HG03521 (cell line): ENCODE data around the gene TMEM242.

ENCODE experiments used
- ATAC-seq: cut with Tn5 transposase; IDR thresholded peaks from one replicate; pipeline ENCODE4 v1.9.1; 2021; ENCODE audit warnings: mild to moderate bottlenecking, moderate library complexity; ENCODE audit not compliant: unreplicated experiment

Gene TMEM242

GRCh38 chr6:157290797-157291196 lies 32.5 kb downstream of the TMEM242 start:
- no peak for ATAC-seq

- ATAC-seq = no peak
Observed at GRCh38 chr6:157289764-157290163, 33.6 kb downstream of the TMEM242 start.

GRCh38 chr6:157288575-157288974 lies 34.7 kb downstream of the TMEM242 start:
- ATAC-seq = no peak

- no peak for ATAC-seq
Observed at GRCh38 chr6:157287923-157288322, 35.4 kb downstream of the TMEM242 start.

- no peak for ATAC-seq
Observed at GRCh38 chr6:157287247-157287850, 36.0 kb downstream of the TMEM242 start.

- no peak for ATAC-seq
Observed at GRCh38 chr6:157285422-157285779, 37.9 kb downstream of the TMEM242 start.

- ATAC-seq = no peak
Observed at GRCh38 chr6:157284738-157285421, 38.4 kb downstream of the TMEM242 start.

GRCh38 chr6:157283900-157284737 lies 39.2 kb downstream of the TMEM242 start:
- no peak for ATAC-seq

GRCh38 chr6:157283330-157283898 lies 39.9 kb downstream of the TMEM242 start:
- no peak for ATAC-seq

GRCh38 chr6:157282284-157282683 lies 41.0 kb downstream of the TMEM242 start:
- no peak for ATAC-seq

GRCh38 chr6:157281570-157281969 lies 41.7 kb downstream of the TMEM242 start:
- ATAC-seq = no peak

- no peak for ATAC-seq
Observed at GRCh38 chr6:157280947-157281346, 42.4 kb downstream of the TMEM242 start.

GRCh38 chr6:157280157-157280556 lies 43.2 kb downstream of the TMEM242 start:
- ATAC-seq = no peak

GRCh38 chr6:157278171-157278570 lies 45.1 kb downstream of the TMEM242 start:
- no peak for ATAC-seq

- ATAC-seq = no peak
Observed at GRCh38 chr6:157276731-157277130, 46.6 kb downstream of the TMEM242 start.

GRCh38 chr6:157276134-157276532 lies 47.2 kb downstream of the TMEM242 start:
- no peak for ATAC-seq

GRCh38 chr6:157274471-157275226 lies 48.7 kb downstream of the TMEM242 start:
- peak; percentile 87 for ATAC-seq

GRCh38 chr6:157273756-157274470 lies 49.4 kb downstream of the TMEM242 start:
- peak; percentile 29 for ATAC-seq

- no peak for ATAC-seq
Observed at GRCh38 chr6:157272866-157273755, 50.2 kb downstream of the TMEM242 start.
